ENCODE results near the gene CHMP5. TPM values are rescaled to one million over a fixed set of nuclear protein-coding genes. Genes with fewer than 3 reads are reported as not detected.

The CHMP5 gene
- total and polyA plus RNA-seq, 10 of the 15 experiments (the other 5 are each of a cell fraction or from before 2014, with no cell fraction given), result 40.3 to 179 (median 78.6) TPM

- peak; percentile 5 for TF ChIP-seq RELA (IDR thresholded peaks at IDR 0.05; ENCODE audit: borderline replicate concordance, partially characterized antibody)
- 0 out of 2 replicates have a peak, but pooled peaks have one; percentile 17 for TF ChIP-seq ATF7 (IDR thresholded peaks at IDR 0.05; ENCODE audit: low read depth)
- TF ChIP-seq CREM (IDR thresholded peaks at IDR 0.05; ENCODE audit: low read depth), result peak; percentile 44; the same call in 1 of the 2 replicates
- TF ChIP-seq ZNF207 (IDR thresholded peaks at IDR 0.05; ENCODE audit: borderline replicate concordance), result 0 out of 2 replicates have a peak, but pooled peaks have one; percentile 66
- TF ChIP-seq SREBF1 (IDR thresholded peaks at IDR 0.05; ENCODE audit: low read length), result no peak
- TF ChIP-seq ASH2L (IDR thresholded peaks at IDR 0.05; ENCODE audit: borderline replicate concordance, low read depth), result no peak
- peak; percentile 90 for TF ChIP-seq POLR2AphosphoS5 (IDR thresholded peaks at IDR 0.05; ENCODE audit: low read length)
- no peak for TF ChIP-seq CEBPB (IDR thresholded peaks at IDR 0.05; ENCODE audit: borderline replicate concordance in 1 of 2, low read depth in 2 of 2, low read length in 2 of 2)
- peak; percentile 33; the same call in 1 of the 2 replicates for TF ChIP-seq SPI1 (IDR thresholded peaks at IDR 0.05; ENCODE audit: borderline replicate concordance, insufficient read depth, low read depth, low read length)
- TF ChIP-seq GATAD2B (conservative IDR thresholded peaks at IDR 0.05; ENCODE audit: low read depth), result peak; percentile 91
- TF ChIP-seq ZNF274 (IDR thresholded peaks at IDR 0.05; ENCODE audit: insufficient read depth, insufficient read length), result no peak
- no peak for TF ChIP-seq RFX5 (IDR thresholded peaks at IDR 0.05; ENCODE audit: low read depth, low read length)
- TF ChIP-seq POLR2AphosphoS2 (IDR thresholded peaks at IDR 0.05; ENCODE audit: low read depth, low read length), result peak; percentile 90; the same call in 1 of the 2 replicates
- TF ChIP-seq SUZ12 (IDR thresholded peaks at IDR 0.05; ENCODE audit: unreplicated experiment), result no peak
- no peak for TF ChIP-seq CHD4 (IDR thresholded peaks at IDR 0.05)
- TF ChIP-seq RBBP5 (conservative IDR thresholded peaks at IDR 0.05), result no peak
- no peak for TF ChIP-seq BHLHE40 (IDR thresholded peaks at IDR 0.05; ENCODE audit: borderline replicate concordance in 1 of 2, low read depth in 2 of 2, low read length in 1 of 2)
- TF ChIP-seq RB1 (IDR thresholded peaks at IDR 0.05; ENCODE audit: borderline replicate concordance), result peak; percentile 51; the same call in 1 of the 2 replicates
- TF ChIP-seq DPF2 (IDR thresholded peaks at IDR 0.05), result peak; percentile 78; the same call in 1 of the 2 replicates
- no peak for TF ChIP-seq SREBF2 (IDR thresholded peaks at IDR 0.05; ENCODE audit: low read length)
- peak; percentile 57 for TF ChIP-seq HCFC1 (IDR thresholded peaks at IDR 0.05; ENCODE audit: low read length)
- TF ChIP-seq NR2C2 (IDR thresholded peaks at IDR 0.05; ENCODE audit: borderline replicate concordance, control insufficient read depth, insufficient read length, low read depth), result no peak
- TF ChIP-seq, protein P1, sequence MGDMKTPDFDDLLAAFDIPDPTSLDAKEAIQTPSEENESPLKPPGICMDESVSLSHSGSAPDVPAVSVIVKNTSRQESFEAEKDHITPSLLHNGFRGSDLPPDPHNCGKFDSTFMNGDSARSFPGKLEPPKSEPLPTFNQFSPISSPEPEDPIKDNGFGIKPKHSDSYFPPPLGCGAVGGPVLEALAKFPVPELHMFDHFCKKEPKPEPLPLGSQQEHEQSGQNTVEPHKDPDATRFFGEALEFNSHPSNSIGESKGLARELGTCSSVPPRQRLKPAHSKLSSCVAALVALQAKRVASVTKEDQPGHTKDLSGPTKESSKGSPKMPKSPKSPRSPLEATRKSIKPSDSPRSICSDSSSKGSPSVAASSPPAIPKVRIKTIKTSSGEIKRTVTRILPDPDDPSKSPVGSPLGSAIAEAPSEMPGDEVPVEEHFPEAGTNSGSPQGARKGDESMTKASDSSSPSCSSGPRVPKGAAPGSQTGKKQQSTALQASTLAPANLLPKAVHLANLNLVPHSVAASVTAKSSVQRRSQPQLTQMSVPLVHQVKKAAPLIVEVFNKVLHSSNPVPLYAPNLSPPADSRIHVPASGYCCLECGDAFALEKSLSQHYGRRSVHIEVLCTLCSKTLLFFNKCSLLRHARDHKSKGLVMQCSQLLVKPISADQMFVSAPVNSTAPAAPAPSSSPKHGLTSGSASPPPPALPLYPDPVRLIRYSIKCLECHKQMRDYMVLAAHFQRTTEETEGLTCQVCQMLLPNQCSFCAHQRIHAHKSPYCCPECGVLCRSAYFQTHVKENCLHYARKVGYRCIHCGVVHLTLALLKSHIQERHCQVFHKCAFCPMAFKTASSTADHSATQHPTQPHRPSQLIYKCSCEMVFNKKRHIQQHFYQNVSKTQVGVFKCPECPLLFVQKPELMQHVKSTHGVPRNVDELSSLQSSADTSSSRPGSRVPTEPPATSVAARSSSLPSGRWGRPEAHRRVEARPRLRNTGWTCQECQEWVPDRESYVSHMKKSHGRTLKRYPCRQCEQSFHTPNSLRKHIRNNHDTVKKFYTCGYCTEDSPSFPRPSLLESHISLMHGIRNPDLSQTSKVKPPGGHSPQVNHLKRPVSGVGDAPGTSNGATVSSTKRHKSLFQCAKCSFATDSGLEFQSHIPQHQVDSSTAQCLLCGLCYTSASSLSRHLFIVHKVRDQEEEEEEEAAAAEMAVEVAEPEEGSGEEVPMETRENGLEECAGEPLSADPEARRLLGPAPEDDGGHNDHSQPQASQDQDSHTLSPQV (IDR thresholded peaks at IDR 0.05), result no peak
- no peak for TF ChIP-seq EP300 (IDR thresholded peaks at IDR 0.05; ENCODE audit: borderline replicate concordance in 1 of 2, control insufficient read depth in 1 of 2, low read depth in 2 of 2, low read length in 2 of 2)
Measured at GRCh38 chr9:33264473-33265177, at the start of gene CHMP5, which contains the start of gene BAG1 (continued).
